Measurements from ENCODE around the gene SOD2. TPM values are rescaled to one million over a fixed set of nuclear protein-coding genes. Genes with fewer than 3 reads are reported as not detected.
"Not testable (repeated sequence)": the region's sequence is repeated elsewhere in the genome, so short reads cannot be mapped to it uniquely, and the experiment has no call there.

The SOD2 gene
- polyA plus RNA-seq, 1 donor from 2014 or later: 137 TPM

- no peaks in the 10 kb centered on the region for H4K20me1 ChIP-seq (ENCODE audit: insufficient read depth)
- H3K4me2 ChIP-seq (ENCODE audit: low read length): no peak overlapping the region
- H3K79me2 ChIP-seq (replicated peaks; ENCODE audit: insufficient read depth, low read length): peaks cover 5% of the 10 kb centered on the region
- no peaks in the 10 kb centered on the region for H3K9me3 ChIP-seq (ENCODE audit: low read length)
- no peak overlapping the region for H3K4me3 ChIP-seq (ENCODE audit: low read length)
- no peaks in the 10 kb centered on the region for H3F3A ChIP-seq (ENCODE audit: insufficient read depth, low read length, poor library complexity, severe bottlenecking)
- H3K9ac ChIP-seq (ENCODE audit: low read length): no peak overlapping the region
- no peaks in the 10 kb centered on the region for H3K36me3 ChIP-seq (ENCODE audit: insufficient read depth, low read length)
- H3K27me3 ChIP-seq (ENCODE audit: insufficient read depth, low read depth, low read length): no peaks in the 10 kb centered on the region
- TF ChIP-seq EP300 (conservative IDR thresholded peaks at IDR 0.05; ENCODE audit: poor library complexity, severe bottlenecking) (no peak), RAD21 (conservative IDR thresholded peaks at IDR 0.05) (no peak), SMC3 (conservative IDR thresholded peaks at IDR 0.05; ENCODE audit: poor library complexity) (no peak), CTCF (IDR thresholded peaks at IDR 0.05; ENCODE audit: poor library complexity, severe bottlenecking) (no peak), REST (IDR thresholded peaks at IDR 0.05; ENCODE audit: borderline replicate concordance) (no peak), POLR2AphosphoS5 (IDR thresholded peaks at IDR 0.05) (no peak)
- no peaks in the 10 kb centered on the region for H3K9me2 ChIP-seq (ENCODE audit: insufficient read depth, low read length)
- no peak overlapping the region for H2AFZ ChIP-seq (ENCODE audit: low read depth, low read length)
- no peak overlapping the region for H3K27ac ChIP-seq (ENCODE audit: low read length)
Observed at GRCh38 chr6:159714404-159714803, 21.4 kb upstream of the SOD2 start.

- Histone ChIP-seq H3K27me3 (ENCODE audit: insufficient read depth, low read depth, low read length) (no peaks in the 10 kb centered on the region), H3K4me2 (ENCODE audit: low read length) (no peak overlapping the region)
- TF ChIP-seq POLR2AphosphoS5 (IDR thresholded peaks at IDR 0.05) (no peak), REST (IDR thresholded peaks at IDR 0.05; ENCODE audit: borderline replicate concordance) (no peak), EP300 (conservative IDR thresholded peaks at IDR 0.05; ENCODE audit: poor library complexity, severe bottlenecking) (no peak), RAD21 (conservative IDR thresholded peaks at IDR 0.05) (no peak), TAF1 (IDR thresholded peaks at IDR 0.05; ENCODE audit: low read depth) (no peak), SMC3 (conservative IDR thresholded peaks at IDR 0.05; ENCODE audit: poor library complexity) (no peak)
Observed at GRCh38 chr6:159713984-159714383, 20.9 kb upstream of the SOD2 start.

GRCh38 chr6:159712389-159712788 is 19.3 kb upstream of the SOD2 start:
- not testable (repeated sequence) for H3K9ac ChIP-seq (ENCODE audit: low read length)

More at GRCh38 chr6:159713984-159714383, 20.9 kb upstream of the SOD2 start:
- Histone ChIP-seq H3F3A (ENCODE audit: insufficient read depth, low read length, poor library complexity, severe bottlenecking) (no peaks in the 10 kb centered on the region), H3K9me2 (ENCODE audit: insufficient read depth, low read length) (no peaks in the 10 kb centered on the region), H3K36me3 (ENCODE audit: insufficient read depth, low read length) (no peaks in the 10 kb centered on the region), H4K20me1 (ENCODE audit: insufficient read depth) (no peaks in the 10 kb centered on the region), H3K27ac (ENCODE audit: low read length) (no peak overlapping the region), H3K79me2 (replicated peaks; ENCODE audit: insufficient read depth, low read length) (peaks cover 5% of the 10 kb centered on the region), H2AFZ (ENCODE audit: low read depth, low read length) (no peak overlapping the region), H3K9me3 (ENCODE audit: low read length) (no peaks in the 10 kb centered on the region), H3K9ac (ENCODE audit: low read length) (no peak overlapping the region), H3K4me3 (ENCODE audit: low read length) (no peak overlapping the region)

GRCh38 chr6:159710603-159711002 is 17.6 kb upstream of the SOD2 start:
- not testable (repeated sequence) for H4K20me1 ChIP-seq (ENCODE audit: insufficient read depth); H3K27ac ChIP-seq (ENCODE audit: low read length); H2AFZ ChIP-seq (ENCODE audit: low read depth, low read length); H3K4me2 ChIP-seq (ENCODE audit: low read length); H3F3A ChIP-seq (ENCODE audit: insufficient read depth, low read length, poor library complexity, severe bottlenecking); H3K4me3 ChIP-seq (ENCODE audit: low read length); H3K27me3 ChIP-seq (ENCODE audit: insufficient read depth, low read depth, low read length); H3K9ac ChIP-seq (ENCODE audit: low read length); H3K9me2 ChIP-seq (ENCODE audit: insufficient read depth, low read length); H3K9me3 ChIP-seq (ENCODE audit: low read length); H3K36me3 ChIP-seq (ENCODE audit: insufficient read depth, low read length); H3K79me2 ChIP-seq (replicated peaks; ENCODE audit: insufficient read depth, low read length)

More at GRCh38 chr6:159712389-159712788, 19.3 kb upstream of the SOD2 start:
- H3K4me2 ChIP-seq (ENCODE audit: low read length); H3K4me3 ChIP-seq (ENCODE audit: low read length); H3K9me3 ChIP-seq (ENCODE audit: low read length); H2AFZ ChIP-seq (ENCODE audit: low read depth, low read length); H3K27me3 ChIP-seq (ENCODE audit: insufficient read depth, low read depth, low read length); H3K27ac ChIP-seq (ENCODE audit: low read length); H3K79me2 ChIP-seq (replicated peaks; ENCODE audit: insufficient read depth, low read length); H3K9me2 ChIP-seq (ENCODE audit: insufficient read depth, low read length); H3F3A ChIP-seq (ENCODE audit: insufficient read depth, low read length, poor library complexity, severe bottlenecking); H3K36me3 ChIP-seq (ENCODE audit: insufficient read depth, low read length); H4K20me1 ChIP-seq (ENCODE audit: insufficient read depth): not testable (repeated sequence)

Measured in neural cell (in vitro differentiated cells).